Measurements from ENCODE around the gene NTRK1. TPM values are rescaled to one million over a fixed set of nuclear protein-coding genes. Genes with fewer than 3 reads are reported as not detected.

NTRK1 gene
- total RNA-seq, 1 donor from 2014 or later = 1.8 TPM

DNA sequence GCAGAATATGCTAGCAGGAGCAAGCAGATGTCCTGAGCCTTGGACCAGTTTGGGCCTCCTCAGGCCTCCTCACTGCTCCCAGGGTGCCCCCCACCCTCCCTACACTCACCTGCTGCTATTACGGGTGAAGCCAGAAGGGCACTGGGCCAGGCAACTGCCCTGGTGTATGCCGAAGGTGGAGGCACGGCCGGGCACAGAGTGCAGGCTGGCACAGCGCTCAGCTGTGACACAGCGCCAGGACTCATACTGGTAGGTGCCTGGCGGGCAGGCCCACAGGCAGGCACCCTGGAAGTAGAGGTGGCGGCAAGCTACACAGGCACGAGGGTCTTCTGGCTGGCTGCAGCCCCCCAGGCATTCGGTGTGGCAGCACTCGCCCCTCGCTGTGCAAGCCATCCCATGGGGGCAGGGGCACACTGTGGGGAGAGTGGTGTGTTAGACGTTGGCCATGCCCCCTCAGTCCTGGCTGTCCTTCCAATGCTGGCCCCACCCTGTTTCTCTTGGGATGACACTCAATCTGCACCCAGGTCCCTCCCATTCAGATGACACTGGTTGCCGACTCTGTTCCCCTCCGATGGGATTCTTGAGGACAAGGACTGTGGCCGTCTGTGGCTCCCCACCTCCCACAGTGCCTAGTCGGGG is 8.8 kb upstream of the NTRK1 start:
- intact Hi-C loops (cut with DNase I) = no loop called here
- DNase-seq (ENCODE audit: low spot score) = no peak
- peak; percentile 7 for ATAC-seq

DNA sequence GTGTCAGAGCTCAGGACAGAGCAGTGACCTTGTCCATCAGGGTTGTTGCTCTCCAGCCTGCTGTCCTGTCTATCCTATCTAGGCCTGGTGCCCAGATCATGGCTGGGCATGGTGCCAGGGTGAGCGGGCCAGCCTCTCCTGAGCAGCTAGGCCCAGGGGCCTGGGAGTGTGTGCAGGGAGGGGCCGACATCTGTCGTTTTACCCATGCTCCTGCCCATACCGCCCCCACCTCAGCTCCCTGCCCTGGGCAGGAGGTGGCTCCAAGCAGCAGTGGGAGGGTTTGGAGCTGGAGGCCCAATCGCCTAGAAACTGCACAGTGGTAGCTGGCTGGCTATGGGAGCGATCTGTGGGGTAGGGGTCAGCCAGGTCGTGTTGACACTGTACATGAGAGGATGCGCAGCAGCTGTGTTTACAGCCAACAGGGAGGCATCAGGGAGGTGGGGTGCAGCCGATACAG is 8.2 kb upstream of the NTRK1 start:
- peak; percentile 77 for ATAC-seq
- intact Hi-C loops (cut with DNase I) = no loop called here
- DNase-seq (ENCODE audit: low spot score) = peak; percentile 74

- ATAC-seq = no peak
Measured at GRCh38 chr1:156853761-156854160, 6.9 kb upstream of the NTRK1 start.

DNA sequence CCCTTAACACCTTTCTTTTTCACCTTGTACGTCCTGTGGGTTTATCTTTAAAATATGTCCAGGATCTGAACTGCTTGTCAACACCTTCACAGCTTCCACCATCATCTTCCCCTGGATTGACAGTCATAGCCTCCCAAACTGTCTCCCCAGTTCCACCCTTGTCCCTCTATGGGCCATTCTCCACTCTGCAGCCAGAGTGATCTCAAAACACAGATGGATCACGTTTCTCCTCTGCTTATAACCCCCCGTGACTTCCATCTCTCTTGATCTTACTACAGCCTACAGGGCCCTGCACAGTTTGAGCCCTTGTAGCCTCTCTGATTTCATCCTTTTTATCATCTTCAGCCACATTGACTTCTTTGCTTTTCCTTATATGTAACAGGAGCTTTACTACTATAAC is 6.0 kb upstream of the NTRK1 start:
- ATAC-seq = no peak
- DNase-seq (ENCODE audit: low spot score) = no peak
- intact Hi-C loops (cut with DNase I) = no loop called here

More at GRCh38 chr1:156853761-156854160, 6.9 kb upstream of the NTRK1 start:
- DNase-seq (ENCODE audit: low spot score) = no peak
- intact Hi-C loops (cut with DNase I) = no loop called here

DNA sequence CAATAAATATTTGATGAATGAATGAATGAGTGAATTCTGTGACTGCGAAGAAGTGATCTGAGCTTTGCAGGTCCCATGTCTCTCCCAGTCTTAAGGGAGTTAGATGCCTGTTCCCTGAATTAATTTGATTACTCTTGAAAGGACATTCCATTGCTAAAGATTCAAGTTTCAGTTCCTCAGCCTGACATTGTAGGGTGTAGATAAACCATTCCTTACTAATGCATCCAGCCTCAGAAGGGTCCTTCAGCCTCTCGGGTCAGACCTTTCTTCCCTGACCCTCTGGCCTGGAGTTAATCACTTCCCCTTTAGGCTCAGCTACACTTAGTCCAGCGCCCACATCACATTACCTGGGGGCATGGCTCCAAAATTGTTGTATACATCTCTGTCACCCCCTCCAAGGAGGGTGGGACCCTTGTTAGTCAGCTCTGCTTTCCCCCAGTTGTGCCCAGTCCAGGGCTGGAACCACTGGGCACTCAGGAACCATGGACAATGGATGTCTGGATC is 4.3 kb upstream of the NTRK1 start:
- ATAC-seq = no peak
- no peak for DNase-seq (ENCODE audit: low spot score)
- intact Hi-C loops (cut with DNase I) = no loop called here

- ATAC-seq (no peak), DNase-seq (ENCODE audit: low spot score) (no peak)
- intact Hi-C loops (cut with DNase I) = no loop called here
Measured at GRCh38 chr1:156857532-156857931, 3.1 kb upstream of the NTRK1 start.

DNA sequence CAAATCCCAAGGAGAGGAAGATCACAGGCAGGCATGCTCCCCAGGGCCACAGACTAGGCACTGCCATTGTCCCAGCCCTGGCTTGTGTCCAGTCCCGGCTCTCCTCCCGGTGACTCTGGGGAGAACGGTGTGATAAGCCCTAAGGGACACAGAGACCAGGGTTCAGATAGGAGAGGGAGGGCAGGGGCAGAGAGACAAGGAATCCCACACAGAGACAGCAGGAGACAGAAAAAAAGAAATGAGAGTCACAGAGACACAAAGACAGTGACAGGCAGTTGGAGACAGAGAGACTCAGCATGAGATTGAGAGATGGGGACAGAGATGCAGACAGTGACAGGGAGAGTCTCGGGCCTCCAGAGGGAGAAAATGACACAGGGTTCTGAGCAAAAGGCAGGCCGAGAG is 2.1 kb upstream of the NTRK1 start:
- intact Hi-C loops (cut with DNase I) = no loop called here
- no peak for DNase-seq (ENCODE audit: low spot score)
- no peak for ATAC-seq

DNA sequence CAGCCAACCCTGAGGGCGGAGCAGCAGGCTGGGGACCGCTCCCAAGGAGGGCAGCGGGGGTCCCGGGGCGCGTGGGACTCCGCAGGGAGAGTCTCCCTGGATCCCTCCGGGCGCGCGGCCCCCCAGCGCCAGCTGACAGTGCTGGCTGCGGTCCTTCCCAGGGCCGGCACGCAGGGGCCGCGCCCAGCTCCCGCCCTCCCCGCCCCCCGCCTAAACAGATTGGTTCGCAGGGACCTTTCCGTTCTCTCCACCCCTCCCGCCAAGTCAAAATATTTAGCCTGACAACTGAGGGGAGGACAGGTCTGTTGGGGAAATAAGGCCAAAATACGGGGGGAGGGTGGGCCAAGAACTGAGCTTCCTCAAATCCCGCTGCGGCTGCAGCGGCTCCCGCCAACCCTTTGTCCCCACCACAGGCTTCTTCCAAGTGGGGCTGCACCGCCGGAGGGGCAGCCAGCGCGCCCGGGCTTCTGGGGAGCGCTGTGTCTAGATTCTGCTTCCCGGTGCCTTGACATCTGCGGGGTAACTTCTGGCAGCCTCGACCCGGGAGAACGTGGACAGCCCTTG is 1.6 kb upstream of the NTRK1 start, which contains the start of gene INSRR:
Gene INSRR (minus strand): TSS at position 159 of the 564 bp plus-strand sequence. CDS start 496 bp downstream, outside the sequence.
- ATAC-seq = peak; percentile 5
- intact Hi-C loops (cut with DNase I) = no loop called here
- DNase-seq (ENCODE audit: low spot score) = no peak

- DNase-seq (ENCODE audit: low spot score) (no peak), ATAC-seq (peak; percentile 69)
- intact Hi-C loops (cut with DNase I) = loop anchor here (10.0 kb wide), 1 partner anchor 165 kb away; no protein-coding TSS in a partner anchor
Measured at GRCh38 chr1:156859523-156860112, 1.0 kb upstream of the NTRK1 start.

- DNase-seq (ENCODE audit: low spot score) (peak; percentile 75), ATAC-seq (peak; percentile 84)
- intact Hi-C loops (cut with DNase I) = loop anchor here (10.0 kb wide), 1 partner anchor 165 kb away; no protein-coding TSS in a partner anchor
Measured at GRCh38 chr1:156860113-156860627, 495 bp upstream of the NTRK1 start.

GRCh38 chr1:156862584-156862983 is 1.9 kb downstream of the NTRK1 start:
- intact Hi-C loops (cut with DNase I) = loop anchor here (10.0 kb wide), 1 partner anchor 168 kb away; no protein-coding TSS in a partner anchor
- DNase-seq (ENCODE audit: low spot score) = no peak
- no peak for ATAC-seq

- no peak for ATAC-seq
- DNase-seq (ENCODE audit: low spot score) = no peak
- intact Hi-C loops (cut with DNase I) = loop anchor here (10.0 kb wide), 1 partner anchor 168 kb away; no protein-coding TSS in a partner anchor
Measured at GRCh38 chr1:156862997-156863599, 2.4 kb downstream of the NTRK1 start.

- intact Hi-C loops (cut with DNase I) = loop anchor here (10.0 kb wide), 1 partner anchor 169 kb away; no protein-coding TSS in a partner anchor
- no peak for DNase-seq (ENCODE audit: low spot score)
- no peak for ATAC-seq
Measured at GRCh38 chr1:156863631-156864030, 3.0 kb downstream of the NTRK1 start.

DNA sequence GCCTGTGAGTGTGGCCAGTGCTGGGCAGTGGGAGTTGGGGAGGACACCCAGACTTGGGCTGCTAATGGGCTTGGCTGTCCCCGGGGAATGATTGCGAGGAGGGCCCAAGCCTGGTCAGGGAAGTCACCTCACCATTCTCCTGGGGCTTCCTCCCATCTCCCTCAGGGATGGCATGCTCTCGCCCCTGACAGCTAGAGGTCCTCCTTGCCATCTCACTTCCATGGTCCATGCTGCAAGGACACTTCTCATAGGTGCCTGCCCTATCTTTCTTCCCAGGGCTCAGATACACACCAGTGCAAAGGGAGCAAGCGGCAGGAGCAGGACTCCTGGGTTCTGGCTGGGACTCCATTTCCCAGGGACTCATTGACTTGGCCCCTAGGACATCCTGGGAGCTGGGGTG is 4.1 kb downstream of the NTRK1 start:
- DNase-seq (ENCODE audit: low spot score) (no peak), ATAC-seq (no peak)
- intact Hi-C loops (cut with DNase I) = loop anchor here (10.0 kb wide), 1 partner anchor 170 kb away; no protein-coding TSS in a partner anchor

DNA sequence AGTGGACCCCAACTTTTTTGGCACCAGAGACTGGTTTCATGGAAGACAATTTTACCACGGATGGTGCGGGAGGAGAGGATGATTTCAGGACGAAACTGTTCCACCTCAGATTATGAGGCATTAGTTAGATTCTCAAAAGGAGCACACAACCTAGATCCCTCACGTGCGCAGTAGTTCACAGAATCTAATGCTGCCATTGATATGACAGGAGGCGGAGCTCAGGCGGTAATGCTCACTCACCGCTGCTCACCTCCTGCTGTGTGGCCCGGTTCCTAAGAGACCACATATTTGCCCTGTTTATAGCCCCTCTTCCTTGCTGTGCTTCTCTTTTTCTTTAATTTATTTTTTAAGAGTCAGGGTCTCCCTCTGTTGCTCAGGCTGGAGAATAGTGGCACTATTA is 4.6 kb downstream of the NTRK1 start:
- DNase-seq (ENCODE audit: low spot score) = no peak
- intact Hi-C loops (cut with DNase I) = loop anchor here (10.0 kb wide), 1 partner anchor 170 kb away; no protein-coding TSS in a partner anchor
- ATAC-seq = no peak

DNA sequence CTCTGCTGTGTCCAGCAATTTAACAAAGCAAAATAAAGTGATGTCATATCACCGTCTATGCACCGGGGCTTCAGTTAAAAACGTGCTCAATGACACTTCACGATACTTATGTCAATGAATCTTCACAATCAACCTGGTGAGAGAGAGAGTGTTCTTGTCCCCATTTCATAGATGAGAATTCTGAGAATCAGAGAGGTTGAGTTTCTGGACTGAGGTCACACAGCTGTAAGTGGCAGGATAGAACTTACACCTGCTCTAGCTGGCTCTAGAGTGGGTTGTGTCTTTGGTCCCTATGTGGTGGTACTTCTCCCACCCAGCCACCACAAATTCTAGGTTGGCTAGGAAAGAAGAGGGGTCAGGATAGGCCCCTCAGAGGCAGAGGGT is 5.2 kb downstream of the NTRK1 start:
- intact Hi-C loops (cut with DNase I) = loop anchor here (10.0 kb wide), 1 partner anchor 171 kb away; no protein-coding TSS in a partner anchor
- no peak for DNase-seq (ENCODE audit: low spot score)
- ATAC-seq = no peak

DNA sequence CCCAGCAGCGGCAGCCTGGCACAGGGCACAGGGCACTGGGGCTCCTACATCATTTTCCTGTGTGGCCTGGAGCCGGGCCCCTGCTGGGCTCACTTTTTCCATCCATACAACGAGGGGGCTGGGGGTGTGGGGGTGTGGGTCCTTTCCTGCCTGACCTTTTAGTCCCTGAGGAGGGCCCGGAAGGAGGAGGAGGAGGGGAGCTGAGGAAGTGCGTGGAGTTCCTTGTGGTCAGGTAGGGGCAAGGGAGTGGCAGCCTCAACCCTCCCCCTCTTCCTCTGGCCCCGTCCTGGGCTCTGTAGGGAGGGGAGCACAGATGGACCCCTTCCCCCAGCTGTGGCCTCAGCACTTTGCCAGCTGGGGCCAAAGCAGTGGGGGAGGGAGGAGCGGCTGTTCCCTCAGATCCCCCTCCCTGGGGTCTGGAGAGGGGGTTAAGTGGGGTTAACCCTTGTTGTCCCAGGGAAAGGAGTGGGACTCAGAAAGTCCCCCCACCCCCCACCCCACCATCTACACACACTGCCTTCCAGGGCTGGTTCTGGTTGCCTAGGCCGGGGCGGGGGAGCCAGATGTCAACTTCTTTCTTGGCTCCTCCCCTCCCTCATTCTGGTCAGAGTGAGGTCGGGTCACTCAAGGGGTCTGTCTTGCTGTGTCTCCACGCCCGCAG is 5.7 kb downstream of the NTRK1 start:
- ATAC-seq (no peak), DNase-seq (ENCODE audit: low spot score) (no peak)
- intact Hi-C loops (cut with DNase I) = loop anchor here (10.0 kb wide), 1 partner anchor 172 kb away; no protein-coding TSS in a partner anchor

- ATAC-seq (no peak), DNase-seq (ENCODE audit: low spot score) (no peak)
- intact Hi-C loops (cut with DNase I) = loop anchor here (10.0 kb wide), 1 partner anchor 174 kb away; no protein-coding TSS in a partner anchor
Measured at GRCh38 chr1:156868341-156868740, 7.7 kb downstream of the NTRK1 start.
